H1 (cell line): ENCODE measurements around the gene LAPTM4A. TPM values are rescaled to one million over a fixed set of nuclear protein-coding genes. Genes with fewer than 3 reads are reported as not detected.

Experiments used
- ASH2L ChIP-seq: fragments of 200-600, 300-600 bp; sonication (generic); IDR thresholded peaks from one replicate; pipeline ENCODE4 v1.7.1; 2017; ENCODE audit warnings: low read length
- BCL11A ChIP-seq, 2 experiments: IDR thresholded peaks; one replicate each; pipeline ENCODE4 v1.6.1; 2011; ENCODE audit warnings: low read depth in 2 of 2, low read length in 2 of 2, mild to moderate bottlenecking in 2 of 2
- CHD7 ChIP-seq: fragments of 300-600 bp; sonication (generic); IDR thresholded peaks from 2 replicates; pipeline ENCODE4 v1.7.1; 2012; ENCODE audit warnings: low read length, moderate library complexity, mild to moderate bottlenecking, inconsistent platforms; ENCODE audit not compliant: insufficient replicate concordance
- CREB1 ChIP-seq: IDR thresholded peaks from 2 replicates; pipeline ENCODE4 v1.6.1; 2012; ENCODE audit warnings: inconsistent platforms
- JUND ChIP-seq: IDR thresholded peaks from 2 replicates; pipeline ENCODE4 v1.6.1; 2011; ENCODE audit warnings: mild to moderate bottlenecking, improper control_type of control experiment, low read length
- KDM4A ChIP-seq: IDR thresholded peaks from one replicate; pipeline ENCODE4 v1.7.1; 2012; ENCODE audit warnings: low read depth, mild to moderate bottlenecking, moderate library complexity, low read length, inconsistent platforms; ENCODE audit not compliant: severe bottlenecking
- MAX ChIP-seq: IDR thresholded peaks from 2 replicates; pipeline ENCODE4 v1.6.1; 2012; ENCODE audit warnings: inconsistent platforms
- RBBP5 ChIP-seq: IDR thresholded peaks from 2 replicates; pipeline ENCODE4 v1.7.1; 2012; ENCODE audit warnings: low read depth, mild to moderate bottlenecking, inconsistent platforms, low read length, moderate library complexity, borderline replicate concordance
- TAF7 ChIP-seq: optimal IDR thresholded peaks from 2 replicates; pipeline ENCODE3; 2011; ENCODE audit warnings: low read depth, mild to moderate bottlenecking, inconsistent platforms, low read length, moderate library complexity, borderline replicate concordance
- polyA plus RNA-seq, 7 experiments: library from polyadenylated mRNA; depleted of rRNA in 3 of 7; stranded (reverse) in 5 of 7; unstranded in 2 of 7; fragments of >200 nt in 5 of 7; fragments of 200-250 nt in 2 of 7; gene quantifications; 1 replicate in 5 of 7; 2 replicates in 1 of 7; 4 replicates in 1 of 7; pipeline versions ENCODE4 v1.2.1 to v1.2.3, GENCODE V29; 2011 to 2013; ENCODE audit warnings: missing spikeins in 2 of 7, mixed read lengths in 2 of 7
- total RNA-seq: library from RNA; stranded (reverse); fragmentation: NEBNext Ultra II Directional; extraction: Animal tissue kit (Norgen Biotek cat#: 25700); gene quantifications from 2 replicates; pipeline ENCODE4 v1.2.1, GENCODE V29; 2021

LAPTM4A gene
- total and polyA plus RNA-seq, 2 of the 8 experiments (the other 6 are each of a cell fraction or from before 2014, with no cell fraction given) = 193 to 419 TPM

GRCh38 chr2:20074901-20075300, 23.5 kb upstream of the LAPTM4A start (continued):
- TF ChIP-seq CHD7 (no peak), ASH2L (no peak), KDM4A (no peak), CREB1 (no peak), MAX (no peak), RBBP5 (no peak), JUND (no peak), BCL11A (IDR thresholded peaks at IDR 0.05; ENCODE audit: low read depth in 2 of 2, low read length in 2 of 2) (no peak), TAF7 (no peak)
